GM06990 (cell line): ENCODE measurements around the gene RB1.

Experiments used
- DNase-seq: peaks from one replicate; pipeline ENCODE4 v3.0.0-alpha.2; 2011; ENCODE audit not compliant: insufficient read length; ENCODE audit errors: extremely low read depth
- H3K27me3 ChIP-seq: replicated peaks from 2 replicates; pipeline ENCODE4 v1.6.0; 2011; ENCODE audit warnings: low read length; ENCODE audit not compliant: control insufficient read depth, insufficient read depth
- H3K36me3 ChIP-seq: 2 replicates; pipeline ENCODE4 v1.5.1; 2011; ENCODE audit warnings: low read length; ENCODE audit not compliant: control insufficient read depth, insufficient read depth
- H3K4me3 ChIP-seq: replicated peaks from 2 replicates; pipeline ENCODE4 v1.5.1; 2011; ENCODE audit warnings: low read depth, mild to moderate bottlenecking, control low read depth, low read length
- TF ChIP-seq, protein P1 (sequence below): IDR thresholded peaks from 2 replicates; pipeline ENCODE4 v1.5.1; 2011; ENCODE audit warnings: low read length, control low read depth, mild to moderate bottlenecking, inconsistent platforms; ENCODE audit not compliant: insufficient read depth, poor library complexity, severe bottlenecking

RB1 gene

DNA sequence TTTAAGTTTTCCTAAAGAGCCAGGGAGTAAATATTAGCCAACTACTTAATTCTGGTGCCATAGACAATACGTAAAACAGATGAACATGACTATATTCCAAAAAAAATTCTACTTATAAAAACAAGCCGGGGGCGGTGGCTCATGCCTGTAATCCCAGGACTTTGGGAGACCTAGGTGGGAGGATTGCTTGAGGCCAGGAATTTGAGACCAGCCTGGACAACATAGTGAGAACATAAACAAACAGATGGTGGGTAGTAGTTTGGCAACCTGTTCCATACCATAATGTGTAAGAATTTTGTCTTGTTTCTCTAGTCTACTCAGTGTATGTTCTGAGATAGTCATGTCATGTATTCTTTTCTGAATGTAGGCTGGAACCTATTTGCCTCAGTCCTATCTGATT, 45.1 kb upstream of the RB1 start:
- Histone ChIP-seq H3K36me3 (no peaks in the 10 kb centered on the region), H3K4me3 (no peak overlapping the region), H3K27me3 (no peaks in the 10 kb centered on the region)
- TF ChIP-seq, protein P1, sequence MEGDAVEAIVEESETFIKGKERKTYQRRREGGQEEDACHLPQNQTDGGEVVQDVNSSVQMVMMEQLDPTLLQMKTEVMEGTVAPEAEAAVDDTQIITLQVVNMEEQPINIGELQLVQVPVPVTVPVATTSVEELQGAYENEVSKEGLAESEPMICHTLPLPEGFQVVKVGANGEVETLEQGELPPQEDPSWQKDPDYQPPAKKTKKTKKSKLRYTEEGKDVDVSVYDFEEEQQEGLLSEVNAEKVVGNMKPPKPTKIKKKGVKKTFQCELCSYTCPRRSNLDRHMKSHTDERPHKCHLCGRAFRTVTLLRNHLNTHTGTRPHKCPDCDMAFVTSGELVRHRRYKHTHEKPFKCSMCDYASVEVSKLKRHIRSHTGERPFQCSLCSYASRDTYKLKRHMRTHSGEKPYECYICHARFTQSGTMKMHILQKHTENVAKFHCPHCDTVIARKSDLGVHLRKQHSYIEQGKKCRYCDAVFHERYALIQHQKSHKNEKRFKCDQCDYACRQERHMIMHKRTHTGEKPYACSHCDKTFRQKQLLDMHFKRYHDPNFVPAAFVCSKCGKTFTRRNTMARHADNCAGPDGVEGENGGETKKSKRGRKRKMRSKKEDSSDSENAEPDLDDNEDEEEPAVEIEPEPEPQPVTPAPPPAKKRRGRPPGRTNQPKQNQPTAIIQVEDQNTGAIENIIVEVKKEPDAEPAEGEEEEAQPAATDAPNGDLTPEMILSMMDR, result no peak
- no peak for DNase-seq

DNA sequence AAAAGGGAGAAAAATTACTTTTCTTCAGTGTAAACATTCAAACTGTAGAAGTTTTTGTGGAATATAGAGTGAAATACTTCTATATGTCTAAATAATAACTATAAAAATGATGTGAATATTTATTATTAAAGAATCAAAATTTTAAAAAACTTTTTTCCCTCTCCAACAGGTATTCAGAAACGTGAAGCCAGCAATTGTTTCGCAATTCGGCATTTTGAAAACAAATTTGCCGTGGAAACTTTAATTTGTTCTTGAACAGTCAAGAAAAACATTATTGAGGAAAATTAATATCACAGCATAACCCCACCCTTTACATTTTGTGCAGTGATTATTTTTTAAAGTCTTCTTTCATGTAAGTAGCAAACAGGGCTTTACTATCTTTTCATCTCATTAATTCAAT, 42.6 kb upstream of the RB1 start:
- Histone ChIP-seq H3K27me3 (no peaks in the 10 kb centered on the region), H3K4me3 (no peak overlapping the region), H3K36me3 (no peaks in the 10 kb centered on the region)
- TF ChIP-seq, protein P1, result no peak
- no peak for DNase-seq

DNA sequence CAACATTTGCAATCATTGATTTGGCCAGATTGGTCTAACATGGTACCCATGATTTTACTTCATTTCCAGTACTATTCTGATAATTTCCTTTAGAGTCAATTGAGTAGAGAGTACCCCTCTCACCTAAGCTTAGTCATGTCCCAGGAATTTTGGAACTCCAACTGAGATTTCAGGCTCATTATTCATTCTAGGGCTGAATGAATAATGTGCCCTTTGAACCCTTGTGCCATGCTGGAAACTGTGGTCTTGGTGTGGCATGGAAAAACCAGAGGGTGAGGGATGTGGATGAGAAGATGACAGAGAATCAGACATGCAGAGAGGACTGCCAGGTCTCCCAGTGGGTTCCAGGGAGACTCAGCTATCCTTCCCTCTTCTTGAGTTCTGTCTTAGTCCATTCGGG, 40.4 kb upstream of the RB1 start:
- H3K27me3 ChIP-seq, result no peaks in the 10 kb centered on the region
- no peaks in the 10 kb centered on the region for H3K36me3 ChIP-seq
- TF ChIP-seq, protein P1, result no peak
- no peak overlapping the region for H3K4me3 ChIP-seq
- no peak for DNase-seq

DNA sequence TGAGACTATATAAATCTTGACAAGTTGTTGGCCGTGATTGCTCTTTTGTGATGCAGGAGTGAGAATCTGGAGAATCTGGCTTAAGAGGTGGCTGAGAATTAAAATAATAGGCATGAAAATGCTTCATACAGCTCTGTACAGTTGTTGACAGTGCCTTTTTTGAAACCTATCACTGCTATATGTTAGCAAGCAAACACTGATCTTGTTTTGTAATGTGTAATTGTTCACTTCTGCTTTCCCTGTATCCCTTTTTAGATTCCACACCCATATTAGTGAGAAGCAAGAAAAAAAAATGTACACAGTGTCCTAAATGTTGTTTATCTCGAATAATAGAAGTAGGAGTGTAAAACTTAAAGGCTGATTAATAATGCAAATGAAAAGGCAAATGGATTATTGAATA, 39.5 kb upstream of the RB1 start:
- DNase-seq, result no peak
- TF ChIP-seq, protein P1, result no peak
- no peaks in the 10 kb centered on the region for H3K27me3 ChIP-seq
- no peaks in the 10 kb centered on the region for H3K36me3 ChIP-seq
- no peak overlapping the region for H3K4me3 ChIP-seq

DNA sequence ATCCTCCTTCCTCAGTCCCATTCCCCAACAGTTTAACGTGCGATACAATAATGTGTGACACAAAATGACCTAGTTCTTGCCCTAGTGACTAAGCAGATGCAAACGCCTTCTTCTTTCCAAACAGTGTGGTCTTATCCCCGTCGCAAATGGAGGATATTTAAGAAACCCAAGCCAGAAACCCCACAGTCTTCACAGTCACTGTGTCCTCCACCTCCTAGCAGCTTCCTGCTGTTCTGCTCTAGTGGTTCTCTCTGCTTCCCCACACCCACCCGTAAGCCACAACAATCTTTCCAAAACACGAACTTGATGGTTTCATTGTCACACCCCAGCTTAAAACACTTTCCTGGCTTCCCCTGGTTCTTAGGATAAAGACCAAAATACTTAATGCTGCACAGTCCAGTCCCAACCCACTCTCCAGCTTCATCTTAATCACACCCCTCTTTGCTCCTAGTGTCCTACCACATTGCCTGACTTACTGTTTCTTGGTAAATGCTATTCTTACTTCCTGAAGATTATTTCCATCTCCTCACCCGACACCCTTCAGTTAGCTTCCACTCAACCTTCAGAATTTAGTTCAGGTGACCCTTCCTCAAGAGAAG, 38.2 kb upstream of the RB1 start:
- H3K36me3 ChIP-seq, result no peaks in the 10 kb centered on the region
- no peak overlapping the region for H3K4me3 ChIP-seq
- no peaks in the 10 kb centered on the region for H3K27me3 ChIP-seq
- no peak for DNase-seq
- TF ChIP-seq, protein P1, result no peak

DNA sequence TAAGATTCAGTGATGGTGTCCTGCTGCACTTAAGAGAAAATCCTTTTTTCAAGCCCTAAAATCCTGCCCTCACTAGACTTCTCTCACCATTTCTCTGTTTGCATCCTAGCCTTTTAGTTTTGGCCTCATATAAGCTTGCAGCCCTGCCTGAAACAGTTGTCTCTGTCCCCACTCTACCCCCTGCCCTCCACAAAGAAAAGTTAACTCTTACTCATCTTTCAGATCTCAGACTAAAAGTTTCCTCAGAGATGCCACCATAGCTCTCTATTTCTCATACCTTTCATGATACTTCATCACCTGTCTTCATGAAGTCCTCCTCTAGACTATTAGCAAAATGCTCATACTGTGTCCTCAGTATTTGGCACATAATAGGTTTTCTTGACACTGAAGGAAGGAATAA, 37.4 kb upstream of the RB1 start:
- Histone ChIP-seq H3K27me3 (no peaks in the 10 kb centered on the region), H3K36me3 (no peaks in the 10 kb centered on the region)
- TF ChIP-seq, protein P1, result no peak

More for the DNA sequence above, 37.4 kb upstream of the RB1 start:
- H3K4me3 ChIP-seq, result no peak overlapping the region
- DNase-seq, result no peak
